Thyroid gland (tissue), 4 donors: ENCODE measurements around the gene ZCCHC10. TPM values are rescaled to one million over a fixed set of nuclear protein-coding genes. Genes with fewer than 3 reads are reported as not detected.
"Not testable (repeated sequence)": the region's sequence is repeated elsewhere in the genome, so short reads cannot be mapped to it uniquely, and the experiment has no call there.

Experiments
- DNase-seq, 2 donors: peaks; one replicate each; pipeline ENCODE4 v3.0.0-alpha.2; 2019
- H3K27ac ChIP-seq, 3 donors: fragments of 200-600 bp; sonication (generic); 1 replicate in 2 of 3; 2 replicates in 1 of 3; pipeline ENCODE4 v1.5.1; 2016 to 2019; ENCODE audit warnings: mild to moderate bottlenecking in 1 of 3, moderate library complexity in 1 of 3
- H3K27me3 ChIP-seq: fragments of 200-600 bp; sonication (generic); one replicate; pipeline ENCODE4 v1.5.1; 2019
- H3K36me3 ChIP-seq, 2 donors: fragments of 200-600 bp; sonication (generic); one replicate each; pipeline ENCODE4 v1.5.1; 2016 to 2019
- H3K4me1 ChIP-seq, 2 donors: fragments of 200-600 bp; sonication (generic); one replicate each; pipeline ENCODE4 v1.5.1; 2017 to 2019
- H3K4me3 ChIP-seq, 3 donors: fragments of 200-600 bp; sonication (generic); replicated peaks in 1 of 3; 1 replicate in 2 of 3; 2 replicates in 1 of 3; pipeline ENCODE4 v1.5.1; 2016; ENCODE audit warnings: mild to moderate bottlenecking in 1 of 3
- H3K9me3 ChIP-seq: fragments of 200-600 bp; sonication (generic); one replicate; pipeline ENCODE4 v1.5.1; 2017
- CTCF ChIP-seq, 6 experiments: fragments of 200-600 bp in 3 of 6; fragments of 450-650 bp in 3 of 6; sonication (generic) in 3 of 6; IDR thresholded peaks; one replicate each; pipeline ENCODE4 v1.5.1; 2016 to 2019; ENCODE audit warnings: antibody characterized with exemption in 6 of 6, mild to moderate bottlenecking in 2 of 6, inconsistent platforms in 1 of 6, moderate library complexity in 1 of 6
- POLR2A ChIP-seq, 2 donors: fragments of 450-650 bp; IDR thresholded peaks; one replicate each; pipeline ENCODE4 v1.6.1; 2017; ENCODE audit warnings: antibody characterized with exemption in 2 of 2, mild to moderate bottlenecking in 2 of 2, moderate library complexity in 1 of 2
- WGBS, 2 donors: methylation state at CpG; one replicate each; pipeline ENCODE4 v1.1.5; 2017; 5-methylcytosine and 5-hydroxymethylcytosine counted together
- intact Hi-C: fragments of 100-400 bp; cut with DNase I; formaldehyde crosslinking; loops from one replicate; pipeline ENCODE4 v1.15.1; 2023
- total RNA-seq, 4 donors: library from RNA; depleted of rRNA; stranded (reverse); fragments of >200 nt; gene quantifications; one replicate each; pipeline ENCODE4 v1.2.3, GENCODE V29; 2016

The ZCCHC10 gene
- total RNA-seq, 4 donors from 2014 or later, result 24.7 to 43.4 (median 30.7) TPM

- WGBS, 2 donors, result 38 to 54% methylated on average over 6 of the region's 6 CpGs
- Histone ChIP-seq H3K4me3 (no peak overlapping the region), H3K27ac (no peak overlapping the region), H3K27me3 (no peaks in the 10 kb centered on the region), H3K9me3 (no peaks in the 10 kb centered on the region), H3K4me1 (no peaks in the 10 kb centered on the region), H3K36me3 (no peaks in the 10 kb centered on the region)
- intact Hi-C loops, result no loop called here
- DNase-seq, result no peak
- TF ChIP-seq CTCF (IDR thresholded peaks at IDR 0.05) (no peak), POLR2A (IDR thresholded peaks at IDR 0.05) (no peak)
These were observed 6.7 kb upstream of the ZCCHC10 start for GRCh38 chr5:133032852-133033742.

- Histone ChIP-seq H3K4me1 (peaks cover 2 to 3% of the 10 kb centered on the region in 2 donors), H3K27me3 (no peaks in the 10 kb centered on the region), H3K36me3 (no peaks in the 10 kb centered on the region), H3K9me3 (no peaks in the 10 kb centered on the region), H3K4me3 (no peak overlapping the region), H3K27ac (no peak overlapping the region)
- TF ChIP-seq POLR2A (IDR thresholded peaks at IDR 0.05) (no peak), CTCF (IDR thresholded peaks at IDR 0.05) (no peak)
- intact Hi-C loops, result no loop called here
- DNase-seq, result no peak
- 45 to 69% methylated on average over 2 of the region's 2 CpGs for WGBS, 2 donors
These were observed 4.1 kb upstream of the ZCCHC10 start for GRCh38 chr5:133030343-133031005.

GRCh38 chr5:133029416-133029815 lies 3.1 kb upstream of the ZCCHC10 start:
- Histone ChIP-seq H3K27ac (no peak overlapping the region), H3K4me1 (peaks cover 3 to 5% of the 10 kb centered on the region in 2 donors), H3K27me3 (no peaks in the 10 kb centered on the region), H3K36me3 (no peaks in the 10 kb centered on the region), H3K4me3 (no peak overlapping the region), H3K9me3 (no peaks in the 10 kb centered on the region)
- WGBS, 2 donors, result 94 to 100% methylated on average over 1 of the region's 1 CpG
- intact Hi-C loops, result loop anchor here (10.0 kb wide), 1 partner anchor 65 kb away; the partner anchor contains the start of gene AFF4
- no peak for DNase-seq
- TF ChIP-seq POLR2A (IDR thresholded peaks at IDR 0.05), result no peak
- no peak for TF ChIP-seq CTCF (IDR thresholded peaks at IDR 0.05)

GRCh38 chr5:133026664-133027153 lies 360 bp upstream of the ZCCHC10 start:
- peaks cover 3 to 5% of the 10 kb centered on the region in 2 donors for H3K4me1 ChIP-seq
- TF ChIP-seq CTCF (IDR thresholded peaks at IDR 0.05) (no peak), POLR2A (IDR thresholded peaks at IDR 0.05) (no peak)
- 7 to 8% methylated on average over 15 of the region's 15 CpGs for WGBS, 2 donors
- H3K4me3 ChIP-seq, result peak overlapping the region in 2 of 3 donors; percentile 31 to 52
- no peak for DNase-seq
- no peaks in the 10 kb centered on the region for H3K9me3 ChIP-seq
- H3K36me3 ChIP-seq, result no peaks in the 10 kb centered on the region
- intact Hi-C loops, result loop anchor here (10.0 kb wide), 1 partner anchor 62 kb away; the partner anchor contains the start of gene AFF4
- no peaks in the 10 kb centered on the region for H3K27me3 ChIP-seq
- H3K27ac ChIP-seq, result peak overlapping the region; percentile 15 to 95 (median 87)

- DNase-seq, H3K27ac ChIP-seq, H3K9me3 ChIP-seq, H3K27me3 ChIP-seq, H3K4me3 ChIP-seq, H3K36me3 ChIP-seq, H3K4me1 ChIP-seq, intact Hi-C loops: not testable (repeated sequence)
- 93 to 97% methylated on average over 7 of the region's 7 CpGs for WGBS, 2 donors
These were observed 6.9 kb downstream of the ZCCHC10 start for GRCh38 chr5:133019471-133019870.
